HG03066 (cell line): ENCODE measurements around the gene SLIT3.

Source experiments
- ATAC-seq: cut with Tn5 transposase; IDR thresholded peaks from one replicate; pipeline ENCODE4 v1.9.1; 2021; ENCODE audit warnings: low read depth; ENCODE audit not compliant: unreplicated experiment

The SLIT3 gene

DNA sequence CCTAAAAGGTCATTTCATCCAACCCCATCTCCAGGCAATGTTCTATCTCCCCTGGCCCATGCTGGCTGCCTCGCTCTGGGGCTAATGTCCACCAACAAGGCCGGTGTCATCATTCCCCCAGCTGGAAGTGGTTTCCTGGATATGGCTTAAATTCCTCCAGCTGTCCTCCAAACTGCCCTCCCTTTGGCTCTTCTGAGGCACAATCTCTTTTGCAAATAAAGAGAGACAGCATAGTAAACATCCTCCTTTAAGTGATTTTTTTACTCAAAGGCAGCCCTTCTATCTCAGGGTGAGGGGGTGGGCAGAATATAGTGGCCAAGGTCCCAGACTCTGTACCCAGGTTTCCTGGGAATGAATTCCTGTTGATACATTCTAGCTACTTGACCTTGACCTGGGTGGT, 604.3 kb downstream of the SLIT3 start:
- no peak for ATAC-seq

DNA sequence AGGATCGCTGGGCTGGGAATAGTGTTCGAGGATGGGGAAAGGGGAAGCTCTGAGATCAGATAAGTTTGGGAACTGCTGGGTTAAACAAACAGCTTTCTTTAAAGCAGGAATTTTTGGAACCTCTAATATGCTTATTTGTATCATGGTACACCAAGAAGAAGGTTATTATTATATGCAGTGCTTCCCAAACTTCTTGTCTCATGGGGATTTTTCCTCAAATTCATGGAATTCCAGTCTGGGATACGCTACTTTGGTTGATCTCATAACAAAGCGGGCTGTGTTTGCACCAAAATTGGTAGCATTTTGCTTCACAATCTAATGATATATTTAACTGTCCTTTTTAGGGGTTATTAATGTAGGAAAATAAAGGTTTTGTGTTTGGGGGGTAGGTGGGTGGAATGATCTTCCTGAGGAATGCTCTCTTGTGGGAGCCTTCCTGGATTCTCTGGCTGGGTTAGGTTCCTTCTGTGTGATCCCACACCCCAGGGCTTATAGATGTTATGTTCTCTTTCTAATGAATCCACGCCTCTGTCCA, 605.6 kb downstream of the SLIT3 start:
- ATAC-seq, result no peak

DNA sequence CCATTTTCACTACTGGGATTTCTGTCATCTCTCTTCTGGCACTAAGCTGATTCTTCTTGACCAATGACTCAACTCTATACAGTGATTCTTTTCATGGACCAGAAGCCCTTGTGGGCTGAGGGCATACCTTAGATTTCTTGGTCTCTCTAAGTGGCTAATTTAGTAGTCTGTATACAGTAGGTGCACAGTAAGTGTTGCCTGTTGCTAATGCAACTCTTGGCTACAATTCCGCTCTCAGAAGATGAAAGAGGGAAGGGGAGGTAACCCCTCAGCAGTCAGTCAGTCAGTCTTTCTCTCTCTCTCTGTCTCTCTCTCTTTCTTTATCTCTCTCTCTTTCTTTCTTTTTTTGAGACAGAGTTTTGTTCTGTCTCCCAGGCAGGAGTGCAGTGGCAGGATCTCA, 606.6 kb downstream of the SLIT3 start:
- no peak for ATAC-seq

DNA sequence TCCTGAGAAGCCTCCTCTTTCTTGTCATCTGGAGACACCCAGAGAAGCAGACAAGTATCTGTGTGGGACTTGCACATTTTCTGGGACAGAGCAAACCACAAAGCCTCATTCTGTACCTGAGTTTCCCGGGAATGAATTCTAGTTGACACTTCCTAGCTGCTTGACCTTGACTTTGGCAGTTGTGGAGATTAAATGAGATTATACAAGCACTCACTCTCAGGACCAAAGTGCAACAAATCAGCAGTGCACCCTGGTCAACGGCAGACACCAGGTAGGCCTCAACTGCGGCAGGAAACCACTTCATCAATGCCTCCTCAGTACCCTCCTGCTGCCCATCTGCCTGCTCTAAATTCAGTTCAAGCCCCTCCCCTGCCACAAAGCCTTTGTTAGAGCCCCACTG, 607.1 kb downstream of the SLIT3 start:
- ATAC-seq, result no peak

DNA sequence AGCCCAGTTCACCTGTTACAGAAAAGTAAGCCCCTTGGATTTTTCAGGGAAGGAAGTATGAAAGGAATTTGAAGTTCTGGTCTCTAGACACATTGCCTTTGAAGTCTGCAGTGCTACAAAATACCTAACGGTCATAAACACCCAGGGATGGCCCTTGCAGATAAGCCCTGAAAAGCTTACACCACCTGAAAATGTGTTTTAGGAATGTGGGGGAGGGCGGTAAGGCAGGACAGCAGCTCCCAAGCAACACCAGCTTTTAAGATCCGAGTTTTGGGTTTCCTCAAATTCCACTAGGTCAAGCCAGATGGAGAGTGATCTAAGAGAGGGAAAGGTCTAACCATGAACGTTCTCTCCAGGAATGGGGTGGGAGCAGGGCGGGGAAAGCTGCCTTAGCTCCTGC, 607.6 kb downstream of the SLIT3 start:
- no peak for ATAC-seq

DNA sequence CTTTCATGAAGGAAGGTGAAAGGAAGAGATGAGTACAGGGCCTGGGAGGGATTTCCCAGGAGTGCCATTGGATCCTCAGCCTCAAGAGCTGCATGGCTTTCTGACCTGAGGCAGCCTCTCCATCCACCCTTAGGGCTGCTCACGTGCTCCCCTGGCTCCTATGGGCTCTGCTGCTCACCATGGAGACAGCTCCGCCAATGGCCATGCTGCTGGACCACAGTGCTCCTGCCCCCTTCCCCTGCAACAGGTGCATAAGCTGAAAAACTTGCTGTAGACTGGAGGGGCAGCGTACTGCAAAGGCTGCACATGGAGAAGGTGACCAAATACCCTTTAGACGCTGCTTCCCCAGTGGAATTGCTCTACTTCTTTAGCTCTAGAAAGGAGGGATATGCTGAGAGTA, 609.0 kb downstream of the SLIT3 start:
- no peak for ATAC-seq

DNA sequence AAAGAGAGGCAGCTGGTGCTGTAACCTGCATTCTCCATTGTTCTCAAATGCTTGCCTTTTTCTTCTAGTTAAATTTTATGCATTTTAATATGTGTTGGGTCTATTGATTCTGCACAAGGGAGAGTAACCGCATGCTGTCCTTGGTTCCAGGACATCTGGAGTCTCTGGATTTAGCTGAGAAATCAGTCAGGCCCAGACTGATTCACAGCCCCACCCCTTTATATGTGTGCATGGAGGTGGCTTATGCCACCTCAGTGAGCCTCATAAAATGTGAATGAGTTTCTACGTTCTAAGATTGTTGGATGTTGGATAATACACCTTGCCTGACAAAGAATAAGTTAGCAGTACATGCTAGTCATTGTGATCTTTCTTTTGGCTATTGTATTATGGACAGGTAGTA, 611.7 kb downstream of the SLIT3 start:
- no peak for ATAC-seq

DNA sequence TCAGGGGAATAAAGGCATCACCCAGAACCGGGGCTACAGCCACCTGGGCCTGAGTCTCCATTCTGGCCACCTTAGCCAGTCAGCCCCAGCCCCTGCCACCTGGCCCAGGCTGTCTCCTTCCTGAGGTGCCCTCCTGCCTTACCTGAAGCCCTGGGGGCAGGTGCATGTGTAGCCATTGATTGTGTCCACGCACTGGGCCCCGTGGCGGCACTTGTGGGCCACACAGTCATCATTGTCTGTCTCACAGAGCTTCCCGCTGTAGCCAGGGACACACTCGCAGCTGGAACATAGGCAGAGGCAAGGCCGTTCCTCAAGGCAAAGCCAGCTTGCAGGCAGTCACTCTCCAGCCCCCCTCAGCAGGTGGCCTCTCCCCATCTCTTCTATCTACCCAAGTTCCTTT, 614.1 kb downstream of the SLIT3 start:
- ATAC-seq, result no peak

DNA sequence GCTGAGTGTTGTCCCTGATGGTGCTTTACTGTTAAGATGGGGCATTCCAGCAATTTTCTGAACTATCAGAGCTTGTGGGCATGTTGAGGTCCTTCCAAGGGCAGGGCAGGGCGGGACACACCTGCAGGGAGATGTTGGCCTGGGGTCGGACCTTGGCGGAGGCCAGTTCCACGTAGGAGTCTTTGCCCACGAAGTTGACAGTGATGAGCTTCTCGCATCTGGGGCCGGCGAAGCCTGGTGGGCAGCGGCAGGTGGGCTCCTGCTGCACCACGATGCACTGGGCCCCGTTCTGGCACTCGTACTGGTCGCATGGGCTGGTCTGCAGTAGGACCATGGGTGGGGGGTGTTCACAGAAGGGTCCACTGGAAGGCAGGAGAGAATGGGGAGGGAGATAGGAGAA, 615.4 kb downstream of the SLIT3 start:
- no peak for ATAC-seq

DNA sequence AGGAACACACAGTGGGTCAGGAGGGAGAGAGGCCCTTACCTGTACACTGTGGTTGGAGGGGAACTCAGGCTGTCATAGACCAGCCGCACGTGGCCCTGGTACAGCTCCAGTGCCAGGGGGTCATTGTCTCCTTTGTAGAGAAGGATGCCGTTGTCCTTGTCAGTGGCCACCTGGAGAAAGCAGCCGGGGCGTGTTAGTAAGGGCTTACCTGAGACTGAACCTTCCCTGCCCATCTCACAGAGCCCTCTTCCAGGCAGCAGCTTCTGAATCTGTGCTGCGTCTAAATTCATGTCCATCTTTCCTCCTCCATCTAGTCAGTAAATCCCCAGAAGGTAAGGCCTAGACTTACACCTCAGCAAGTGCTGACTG, 617.0 kb downstream of the SLIT3 start:
- no peak for ATAC-seq

DNA sequence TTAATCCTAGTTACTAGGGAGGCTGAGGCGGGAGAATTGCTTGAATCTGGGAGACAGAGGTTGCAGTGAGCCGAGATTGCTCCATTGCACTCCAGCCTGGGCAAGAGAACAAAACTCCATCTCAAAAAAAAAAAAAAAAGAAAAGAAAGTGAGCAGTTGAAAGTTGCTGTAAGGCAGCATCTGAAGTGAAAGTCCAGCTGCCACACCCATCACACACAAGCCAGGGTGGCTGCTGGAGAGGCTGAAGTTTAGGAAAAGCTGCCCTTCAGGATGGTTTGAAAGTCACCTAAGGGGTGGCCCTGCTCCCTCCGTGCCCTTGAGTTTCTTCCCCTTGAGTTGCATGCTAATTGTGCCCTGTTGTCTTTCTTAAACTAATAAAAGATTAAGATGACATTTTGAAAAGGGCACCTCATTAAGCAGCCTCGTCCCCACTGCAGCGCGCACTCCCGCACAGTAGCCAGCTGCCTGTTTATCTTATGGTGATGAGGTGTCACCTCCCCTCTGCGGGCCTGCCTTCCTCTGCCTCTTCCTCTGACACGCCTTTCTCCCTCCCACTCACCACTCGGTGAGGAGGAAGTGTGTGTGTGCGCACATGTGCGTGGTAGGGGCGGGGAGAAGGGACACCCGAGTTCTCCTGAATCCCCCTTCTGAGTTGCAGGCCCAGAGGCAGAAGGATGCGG, 617.6 kb downstream of the SLIT3 start:
- no peak for ATAC-seq

DNA sequence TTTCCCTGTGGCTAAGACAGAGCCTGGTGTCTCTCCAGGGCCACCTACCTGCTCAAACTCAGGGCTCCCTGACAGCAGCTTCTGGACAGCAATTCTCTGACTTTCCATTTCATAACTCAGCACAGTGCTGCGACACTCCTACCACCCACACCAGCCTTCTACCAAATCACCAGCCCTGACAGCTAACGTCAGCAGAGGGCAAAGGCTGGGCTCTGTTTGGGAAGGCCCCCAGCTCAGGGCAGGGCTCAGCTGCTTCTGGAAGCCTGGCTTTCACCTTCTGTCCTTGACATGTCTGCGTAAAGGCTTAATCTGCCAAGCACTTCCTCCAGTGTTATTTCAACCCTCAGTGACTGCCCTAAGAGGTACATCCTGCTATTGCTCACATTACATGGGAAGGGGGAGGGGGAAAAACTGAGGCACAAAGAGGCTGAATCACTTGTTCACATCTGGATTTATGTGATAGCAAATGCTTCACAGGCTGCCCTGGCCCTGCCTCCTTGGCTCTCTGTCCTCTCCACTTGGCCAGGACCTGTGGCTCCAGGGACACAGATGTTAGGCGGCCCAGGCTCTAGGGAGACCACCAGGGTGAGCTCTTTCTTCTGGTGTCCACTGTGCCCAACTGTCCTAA, 619.3 kb downstream of the SLIT3 start:
- no peak for ATAC-seq

DNA sequence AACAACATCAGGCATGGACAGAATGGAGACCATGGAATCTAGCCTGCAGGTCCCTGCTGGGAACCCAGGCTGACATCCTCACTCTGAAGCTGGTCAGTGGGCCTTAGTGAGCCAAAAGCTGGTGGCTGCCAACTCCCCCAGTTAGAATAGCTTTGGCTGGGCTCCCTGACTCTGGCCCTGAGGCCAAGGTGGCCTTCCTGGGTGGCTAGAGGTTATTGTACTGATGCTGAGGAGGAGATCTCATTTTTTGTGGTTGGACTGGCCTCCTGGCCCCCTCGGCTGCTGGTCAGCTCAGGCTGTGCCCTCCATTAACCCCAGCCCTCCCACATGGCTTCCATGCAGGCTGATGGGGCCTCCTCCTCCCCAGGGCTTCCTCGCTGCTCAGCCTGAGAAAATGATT, 620.5 kb downstream of the SLIT3 start:
- no peak for ATAC-seq

DNA sequence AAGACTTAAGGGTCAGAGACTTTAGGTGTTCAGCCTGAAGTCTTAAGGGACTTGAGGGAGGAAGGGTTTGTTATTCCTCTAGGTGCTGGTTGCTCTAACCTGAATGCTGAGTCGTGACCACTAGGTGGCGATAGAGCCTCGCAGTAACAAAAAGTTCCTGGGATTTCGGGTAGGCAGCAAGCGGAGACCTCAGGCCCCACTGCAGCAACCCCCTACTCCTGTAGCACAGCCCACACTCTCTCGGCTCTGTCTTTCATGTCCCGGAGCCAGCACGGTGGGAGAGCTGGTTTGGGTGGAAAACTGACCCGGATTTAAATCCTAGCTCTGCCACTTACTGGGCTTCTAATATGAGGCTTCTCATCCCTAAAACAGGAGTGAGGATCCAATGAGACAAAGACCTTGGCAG, 621.4 kb downstream of the SLIT3 start:
- no peak for ATAC-seq

DNA sequence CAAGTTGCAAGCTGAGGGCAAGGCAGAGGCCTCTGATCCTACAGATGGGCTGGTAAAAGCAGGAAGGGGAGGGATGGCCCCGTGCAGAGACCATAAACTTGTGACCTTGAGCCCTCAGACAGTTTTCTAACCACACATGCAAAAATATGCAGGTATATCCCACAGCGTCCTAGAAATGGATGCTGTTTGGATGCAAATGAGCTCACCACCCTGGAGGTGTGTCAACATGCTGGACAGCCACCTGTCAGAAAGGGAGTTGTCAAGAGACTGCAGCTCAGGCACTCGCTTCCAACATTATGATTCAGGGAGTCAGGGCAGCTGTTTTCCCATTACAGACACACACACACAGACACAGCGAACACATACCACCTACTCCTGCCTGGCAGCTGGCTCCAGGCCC, 624.4 kb downstream of the SLIT3 start:
- no peak for ATAC-seq

DNA sequence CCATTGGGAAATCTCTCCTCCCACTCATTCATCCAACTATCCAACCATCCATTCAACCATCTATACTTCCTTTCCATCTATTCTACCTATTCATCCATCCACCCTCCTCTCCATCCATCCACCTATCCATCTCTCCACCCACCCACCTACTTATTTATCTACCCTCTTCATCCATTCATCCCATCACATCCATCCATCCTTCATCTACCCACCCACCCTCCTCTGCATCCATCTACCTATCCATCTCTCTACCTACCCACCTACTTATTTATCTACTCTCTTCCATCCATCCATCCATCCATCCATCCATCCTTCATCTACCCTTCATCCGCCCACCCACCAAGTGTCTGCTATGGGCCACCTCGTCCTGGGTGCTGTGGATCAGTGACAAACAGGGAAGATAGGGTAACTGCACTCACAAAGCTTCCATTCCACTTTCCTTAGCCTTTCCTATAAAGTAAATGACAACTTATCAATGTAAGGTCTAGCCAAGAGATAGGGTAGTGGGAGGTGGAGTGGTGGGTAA, 625.0 kb downstream of the SLIT3 start:
- no peak for ATAC-seq

DNA sequence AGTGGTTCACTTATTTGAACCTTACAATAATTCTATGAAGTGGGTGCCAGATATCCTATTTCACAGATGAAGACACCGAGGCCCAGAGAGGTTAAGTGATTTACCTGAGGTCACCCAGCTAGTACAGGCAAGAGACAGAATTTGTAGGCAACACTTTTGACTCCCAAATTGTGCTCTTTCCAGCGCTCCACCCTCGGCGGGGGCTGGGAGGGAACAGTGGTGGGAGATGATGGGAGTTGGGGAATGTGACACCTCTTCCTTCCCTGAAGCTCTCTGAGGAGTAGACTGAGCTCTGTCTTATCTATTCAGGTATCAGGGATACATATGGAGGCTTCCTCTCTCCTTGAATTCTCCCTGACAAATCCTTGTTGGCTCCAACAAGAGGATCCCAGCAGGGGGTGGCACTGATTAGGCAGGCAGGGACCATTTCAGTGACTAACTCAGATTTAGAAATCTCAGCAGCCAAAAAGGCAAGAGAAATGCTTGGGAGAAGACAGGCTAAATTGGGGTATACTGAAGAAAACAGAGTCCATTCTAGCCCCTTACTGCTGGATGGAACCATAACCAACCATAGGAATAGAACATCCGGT, 626.0 kb downstream of the SLIT3 start:
- no peak for ATAC-seq

DNA sequence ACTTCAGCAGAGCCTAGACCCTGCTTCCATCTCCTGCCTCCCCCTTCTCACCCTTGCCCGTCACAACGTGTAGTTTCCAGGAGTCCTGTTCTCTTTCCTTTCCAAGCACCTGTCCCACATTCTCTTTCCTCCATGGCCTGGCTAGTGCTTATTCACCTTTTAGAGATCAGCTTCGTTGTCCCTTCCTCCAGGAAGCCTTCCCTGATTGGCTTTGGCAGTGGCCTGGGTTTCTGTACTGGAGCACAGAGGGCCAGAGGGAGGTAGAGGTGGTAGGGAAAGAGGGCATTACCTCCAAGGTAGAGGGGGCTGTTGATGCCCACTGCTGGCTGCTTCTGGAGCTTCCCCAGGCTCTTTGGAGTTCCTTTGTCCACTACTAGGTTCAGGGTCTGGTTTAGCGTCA, 628.1 kb downstream of the SLIT3 start:
- ATAC-seq, result no peak

DNA sequence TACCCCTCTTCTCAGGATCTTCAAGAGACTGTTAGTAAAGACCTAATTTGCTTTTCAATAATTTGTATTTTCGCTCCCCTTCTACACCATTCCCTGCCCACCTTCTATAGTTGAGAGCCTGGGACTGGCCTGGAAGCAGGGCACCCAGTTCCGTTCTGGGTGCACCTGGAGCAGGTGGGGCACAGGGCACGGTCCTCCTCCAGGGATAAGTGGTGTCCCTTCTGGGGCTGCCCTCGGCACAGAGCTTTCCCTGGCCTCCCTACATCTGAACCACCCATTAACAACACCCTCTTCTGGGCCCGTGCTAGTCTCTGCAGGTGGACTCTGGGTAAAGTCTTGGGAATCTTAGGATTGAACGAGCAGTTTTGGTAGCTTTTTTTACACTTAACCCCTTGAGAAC, 628.9 kb downstream of the SLIT3 start:
- ATAC-seq, result no peak

DNA sequence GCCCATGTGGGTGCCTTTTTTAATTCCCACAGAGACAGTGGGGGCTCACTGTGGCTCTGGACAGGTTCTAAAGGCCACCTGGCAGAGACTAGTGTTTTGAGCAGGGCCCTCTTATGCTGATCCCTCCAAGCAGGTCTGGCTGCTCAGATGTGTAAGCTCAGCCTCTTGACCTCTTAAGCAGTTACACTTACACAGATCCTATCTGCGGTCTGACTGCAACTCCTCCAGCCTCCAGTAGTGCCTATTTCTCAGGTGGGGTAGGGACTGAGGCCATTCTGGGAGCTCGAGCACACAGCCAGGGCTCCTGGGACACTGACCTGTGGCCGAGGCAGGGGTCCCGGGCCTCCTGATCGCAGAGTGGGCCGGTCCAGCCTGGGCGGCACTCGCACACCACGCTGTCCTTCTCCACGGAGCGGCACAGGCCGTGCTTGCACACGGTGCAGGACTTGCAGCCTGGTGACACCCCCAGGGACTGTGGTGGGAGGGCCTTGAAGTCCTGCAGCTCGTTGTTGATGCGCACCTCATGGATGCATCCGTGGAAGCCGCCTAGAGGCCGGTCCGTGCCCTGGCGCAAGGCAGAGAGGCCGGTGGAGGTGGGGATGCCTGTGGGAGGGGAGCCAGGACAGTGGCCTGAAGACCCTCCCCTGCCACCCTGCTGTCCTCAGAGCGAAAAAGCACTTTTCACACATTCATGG, 629.9 kb downstream of the SLIT3 start:
- ATAC-seq, result no peak

DNA sequence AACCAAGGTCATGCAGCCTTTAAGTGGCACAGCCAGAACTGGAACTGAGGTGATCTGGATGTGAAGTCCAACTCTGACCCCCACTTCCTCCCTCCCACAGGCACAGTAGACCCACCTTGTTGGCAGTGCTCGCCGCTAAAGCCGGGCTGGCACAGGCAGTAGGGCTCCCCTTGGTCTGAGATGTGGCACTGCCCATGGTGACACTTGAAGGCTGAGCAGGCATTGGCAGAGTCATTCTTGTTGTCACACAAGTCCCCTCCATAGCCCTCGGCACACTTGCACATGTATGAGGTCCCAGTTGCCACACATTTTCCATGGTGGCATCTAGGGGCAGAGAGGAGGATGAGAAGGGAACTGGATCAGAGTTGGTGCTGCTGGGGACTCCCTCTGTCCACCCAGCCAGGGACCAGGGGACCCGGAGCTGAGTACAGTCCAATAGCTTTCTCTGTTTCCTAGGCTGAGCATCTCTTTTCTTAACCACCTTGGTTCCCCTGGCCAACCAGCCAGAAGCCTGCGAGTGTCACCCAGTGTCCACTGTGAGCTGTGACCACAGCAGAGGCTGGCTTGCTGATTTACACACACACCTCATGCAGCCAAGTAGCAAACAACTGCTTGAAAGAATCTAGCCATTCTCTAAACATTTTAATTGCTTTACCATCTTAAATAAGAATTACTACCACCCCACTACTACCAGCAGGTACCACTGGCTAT, 631.1 kb downstream of the SLIT3 start:
- ATAC-seq, result no peak
